Iris pigment epithelial cell (primary cell): ENCODE measurements around the gene CRTAP.
"Not testable (repeated sequence)": the region's sequence is repeated elsewhere in the genome, so short reads cannot be mapped to it uniquely, and the experiment has no call there.

Experiments used
- DNase-seq: peaks from one replicate; pipeline ENCODE4 v3.0.0-alpha.2; 2011; ENCODE audit warnings: low read depth

The CRTAP gene

DNA sequence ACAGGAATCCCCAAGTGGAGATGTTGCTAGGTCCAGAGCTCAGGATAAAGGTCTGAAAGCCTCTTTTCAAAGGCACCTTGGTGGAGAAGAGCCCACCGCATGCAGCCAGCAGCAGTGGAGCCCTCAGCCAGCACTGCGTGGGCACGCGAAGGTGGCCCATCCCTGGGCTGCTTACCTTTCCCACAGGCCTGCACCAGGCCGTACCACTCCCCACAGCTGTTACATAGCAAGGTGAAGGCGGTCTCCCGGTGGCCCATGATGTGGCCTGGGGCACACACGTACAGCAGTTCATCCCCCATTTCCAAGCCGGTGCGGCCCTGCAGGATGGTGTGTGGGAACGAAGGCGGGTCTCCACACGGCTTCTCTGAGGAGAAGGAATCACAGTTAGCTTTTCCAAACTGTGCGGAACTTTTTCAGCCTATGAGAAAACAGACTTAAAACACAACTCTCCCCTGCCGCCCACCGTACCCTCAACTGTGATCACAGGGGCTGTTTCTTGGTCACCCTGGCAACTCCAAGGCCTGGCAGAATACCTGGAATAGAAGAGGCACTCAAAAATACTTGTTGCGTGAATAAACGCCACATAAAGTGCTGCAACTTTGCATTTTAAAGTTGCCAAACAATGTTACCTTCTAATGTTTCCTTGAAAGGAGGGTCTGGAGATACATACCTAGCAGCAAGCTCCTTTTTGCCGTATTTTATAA, 61.0 kb downstream of the CRTAP start:
- no peak for DNase-seq

DNA sequence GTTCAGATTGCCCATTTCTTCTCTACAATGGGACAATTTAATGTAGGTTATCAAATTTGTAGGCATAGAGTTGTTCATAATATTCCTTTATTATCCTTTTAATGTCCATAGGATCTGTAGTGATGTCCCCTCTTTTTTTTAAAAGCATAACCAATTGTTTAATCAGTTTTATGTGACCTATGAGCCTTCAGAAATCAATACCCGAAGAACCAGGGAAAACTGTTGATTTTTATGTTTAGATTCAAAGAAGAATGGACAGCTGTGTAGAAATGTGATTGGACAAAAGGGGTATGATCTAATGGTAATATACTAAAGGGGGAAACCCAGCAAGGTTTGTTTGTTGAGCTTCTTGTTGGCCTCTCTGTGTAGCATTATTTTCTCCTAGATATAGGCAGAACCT, 65.3 kb downstream of the CRTAP start:
- DNase-seq: no peak

DNA sequence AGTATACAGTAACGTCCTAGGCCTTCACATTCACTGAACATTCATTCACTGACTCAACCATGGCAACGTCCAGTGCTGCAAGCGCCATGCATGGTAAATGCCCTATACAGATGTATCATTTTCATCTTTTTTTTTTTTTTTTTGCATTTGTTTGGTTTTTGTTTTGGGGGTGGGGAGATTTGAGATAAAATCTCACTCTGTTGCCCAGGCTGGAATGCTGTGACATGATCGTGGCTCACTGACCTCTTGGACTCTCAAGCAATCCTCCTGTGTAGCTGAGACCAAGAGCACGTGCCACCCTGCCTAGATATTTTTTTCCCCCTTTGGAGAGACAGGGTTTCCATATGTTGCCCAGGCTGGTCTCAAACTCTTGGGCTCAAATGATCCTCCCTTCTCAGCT, 67.4 kb downstream of the CRTAP start:
- DNase-seq: no peak

DNA sequence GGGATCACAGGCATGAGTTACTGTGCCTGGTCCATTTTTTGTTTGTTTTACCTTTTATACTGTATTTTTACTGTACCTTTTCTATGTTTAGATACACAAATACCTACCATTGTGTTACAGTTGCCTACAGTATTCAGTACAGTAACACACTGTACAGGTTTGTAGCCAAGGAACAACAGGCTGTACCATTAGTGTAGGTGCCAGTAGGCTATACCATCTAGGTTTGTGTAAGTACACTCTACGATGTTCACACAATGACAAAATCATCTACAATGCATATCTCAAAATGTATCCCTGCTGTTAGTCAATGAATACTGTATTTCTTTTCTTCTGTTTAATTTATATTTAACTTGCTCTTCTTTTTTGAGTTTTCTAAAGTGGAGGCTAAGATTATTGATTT, 67.8 kb downstream of the CRTAP start:
- not testable (repeated sequence) for DNase-seq

DNA sequence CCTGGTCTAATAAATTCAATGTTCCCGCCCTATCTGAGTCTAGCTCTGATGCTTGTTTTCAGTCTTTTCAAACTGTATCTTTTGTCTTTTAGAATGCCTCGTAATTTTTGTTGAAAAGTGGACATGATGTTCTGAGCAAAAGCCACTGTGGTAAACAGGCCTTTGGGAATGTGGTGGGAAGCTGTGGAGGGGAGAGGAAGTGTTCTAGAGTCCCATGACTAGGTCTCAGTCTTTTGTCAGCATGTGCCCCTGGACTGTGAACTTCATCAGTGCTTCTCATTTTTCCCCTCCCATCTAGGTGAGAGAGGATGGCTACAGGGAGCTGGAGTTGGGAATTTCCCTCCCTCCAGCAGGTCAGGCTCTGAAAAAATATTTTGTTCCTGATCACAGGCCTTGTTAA, 71.0 kb downstream of the CRTAP start:
- DNase-seq: no peak

DNA sequence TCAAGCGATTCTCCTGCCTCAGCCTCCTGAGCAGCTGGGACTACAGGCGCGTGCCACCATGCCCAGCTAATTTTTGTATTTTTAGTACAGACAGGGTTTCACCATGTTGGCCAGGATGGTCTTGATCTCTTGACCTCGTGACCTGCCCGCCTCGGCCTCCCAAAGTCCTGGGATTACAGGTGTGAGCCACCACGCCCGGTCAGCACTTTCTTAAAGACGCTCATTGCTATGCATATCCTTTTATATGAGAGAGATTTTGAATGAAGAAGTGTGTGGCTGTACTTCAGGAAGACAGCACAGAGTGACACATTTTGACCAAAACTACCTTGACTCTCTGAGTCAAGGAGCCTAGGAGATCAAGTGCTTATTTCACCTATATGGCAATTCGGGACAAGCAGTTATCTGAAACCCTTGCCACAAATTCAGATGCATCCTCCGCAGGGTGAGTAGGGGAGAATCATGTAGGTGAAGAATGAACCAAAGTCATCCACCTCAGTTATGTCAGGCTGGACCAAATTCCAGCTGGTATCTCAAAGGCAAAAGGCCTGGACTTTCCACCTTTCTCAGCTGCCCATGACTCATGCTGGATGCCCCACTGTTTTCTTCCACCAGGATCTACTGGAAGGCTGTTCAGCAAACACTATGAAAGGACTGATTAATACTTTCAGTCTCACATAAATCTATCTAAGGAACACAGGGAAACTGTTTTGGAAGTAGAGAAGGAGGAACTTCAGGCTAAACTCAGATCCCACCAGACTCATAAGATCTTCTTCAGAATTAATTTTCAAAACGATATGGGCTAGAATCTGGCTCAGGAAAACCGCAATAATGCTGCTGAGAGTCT, 72.9 kb downstream of the CRTAP start:
- peak; percentile 44 for DNase-seq

DNA sequence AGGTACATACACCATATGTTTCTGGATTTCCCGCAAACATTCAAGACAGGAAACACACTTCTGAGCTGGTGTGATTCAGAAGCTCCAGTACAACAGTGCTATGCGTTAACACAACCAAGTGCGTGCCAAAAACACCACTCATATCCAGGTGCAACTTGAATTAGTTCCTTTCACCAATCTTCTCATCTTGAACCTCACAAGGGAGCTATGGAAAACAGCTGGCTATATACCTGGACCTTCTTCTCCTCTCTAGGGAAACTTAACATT, 73.5 kb downstream of the CRTAP start:
- peak; percentile 26 for DNase-seq

DNA sequence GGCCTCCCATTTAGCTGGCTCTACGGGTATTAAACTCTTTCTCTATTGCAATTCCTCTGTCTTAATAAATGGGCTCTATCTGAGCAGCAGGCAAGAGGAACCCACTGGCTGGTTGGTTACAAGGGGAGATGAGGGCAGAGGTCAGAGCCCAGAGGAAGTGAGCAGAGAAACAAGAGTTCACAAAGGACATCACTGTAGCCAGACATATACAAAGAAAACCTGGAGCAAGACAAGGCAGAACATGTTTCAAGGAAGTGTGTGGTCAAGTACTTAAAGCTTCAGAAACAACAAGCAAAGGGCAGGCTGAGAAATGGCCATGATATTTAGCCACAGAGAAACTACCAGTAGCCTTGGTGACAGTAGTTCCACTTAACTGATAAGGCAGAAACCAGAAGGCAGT, 80.5 kb downstream of the CRTAP start:
- no peak for DNase-seq

DNA sequence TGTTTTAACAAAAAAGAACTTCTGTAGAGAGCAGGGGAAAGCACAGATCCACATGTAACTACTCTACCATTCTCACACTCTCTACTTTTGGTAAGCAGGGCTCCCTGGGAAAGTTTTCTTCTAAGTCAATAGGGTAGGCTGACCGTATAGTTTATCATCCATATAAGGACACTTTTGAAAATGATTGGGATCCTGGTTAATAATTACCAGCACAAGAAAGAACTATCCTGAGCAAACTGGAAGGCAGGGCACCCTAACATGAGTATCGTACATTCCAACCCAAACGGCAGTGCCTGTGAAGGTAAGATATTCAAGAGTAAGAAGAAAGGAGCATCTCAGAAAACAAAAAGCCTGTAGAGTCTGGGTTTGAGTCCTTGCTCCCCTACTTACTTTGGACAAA, 82.7 kb downstream of the CRTAP start:
- DNase-seq: no peak
